Fibroblast of upper back skin (primary cell): ENCODE data around the gene MMP23B.
A peak's percentile ranks its signal among the peaks of the same experiment; 100 is the strongest.
"Not testable (repeated sequence)": the region's sequence is repeated elsewhere in the genome, so short reads cannot be mapped to it uniquely, and the experiment has no call there.

ENCODE experiments used
- DNase-seq: peaks from one replicate; pipeline ENCODE4 v3.0.0-alpha.2; 2013

The MMP23B gene

GRCh38 chr1:1621173-1622009, 10.6 kb upstream of the MMP23B start:
- DNase-seq, result no peak

GRCh38 chr1:1622010-1622787, 9.8 kb upstream of the MMP23B start:
- DNase-seq, result peak; percentile 36

GRCh38 chr1:1622788-1623094, 9.2 kb upstream of the MMP23B start:
- DNase-seq, result no peak

GRCh38 chr1:1623181-1623630, 8.8 kb upstream of the MMP23B start:
- DNase-seq, result no peak

- no peak for DNase-seq
These were observed 8.1 kb upstream of the MMP23B start for GRCh38 chr1:1623631-1624442.

- no peak for DNase-seq
These were observed 7.2 kb upstream of the MMP23B start for GRCh38 chr1:1624443-1625403.

- no peak for DNase-seq
These were observed 6.6 kb upstream of the MMP23B start for GRCh38 chr1:1625404-1625775.

- no peak for DNase-seq
These were observed 6.2 kb upstream of the MMP23B start for GRCh38 chr1:1625824-1626206.

GRCh38 chr1:1626207-1627141, 5.5 kb upstream of the MMP23B start:
- DNase-seq, result no peak

GRCh38 chr1:1627261-1627828, 4.6 kb upstream of the MMP23B start:
- DNase-seq, result no peak

GRCh38 chr1:1627829-1628753, 3.9 kb upstream of the MMP23B start:
- no peak for DNase-seq

GRCh38 chr1:1628754-1629429, 3.1 kb upstream of the MMP23B start:
- DNase-seq, result no peak

- no peak for DNase-seq
These were observed 2.4 kb upstream of the MMP23B start for GRCh38 chr1:1629430-1630190.

- DNase-seq, result peak; percentile 68
These were observed 1.6 kb upstream of the MMP23B start for GRCh38 chr1:1630191-1630964.

GRCh38 chr1:1630965-1631781, 800 bp upstream of the MMP23B start:
- DNase-seq, result no peak

GRCh38 chr1:1633409-1633808, 1.4 kb downstream of the MMP23B start:
- not testable (repeated sequence) for DNase-seq
